EH (cell line): Measurements from ENCODE around the gene DEK.
"Not testable (repeated sequence)": the region's sequence is repeated elsewhere in the genome, so short reads cannot be mapped to it uniquely, and the experiment has no call there.

ENCODE experiments used
- DNase-seq: peaks from one replicate; pipeline ENCODE4 v3.0.0-alpha.2; 2015; ENCODE audit warnings: low read depth

The DEK gene

GRCh38 chr6:18203786-18204185, 60.5 kb downstream of the DEK start:
- peak; percentile 51 for DNase-seq

DNA sequence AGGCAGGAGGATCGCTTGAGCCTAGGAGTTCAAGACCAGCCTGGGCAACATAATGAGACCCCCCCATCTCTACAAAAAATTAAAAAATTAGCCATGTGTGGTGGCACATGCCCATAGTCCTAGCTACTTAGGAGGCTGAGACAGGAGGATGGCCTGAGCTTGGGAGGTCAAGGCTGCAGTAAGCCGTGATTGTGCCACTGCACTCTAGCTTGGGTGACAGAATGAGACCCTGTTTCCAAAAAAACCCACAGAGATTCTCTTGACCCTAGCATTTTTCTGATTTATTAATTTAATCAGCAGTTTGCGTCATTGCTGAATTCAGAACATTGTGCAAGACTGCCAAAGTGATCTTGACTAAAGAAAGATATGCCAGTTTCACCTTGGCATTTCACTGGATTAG, 72.3 kb downstream of the DEK start:
- no peak for DNase-seq

- DNase-seq = no peak
Measured at GRCh38 chr6:18189196-18189595, 75.1 kb downstream of the DEK start.

DNA sequence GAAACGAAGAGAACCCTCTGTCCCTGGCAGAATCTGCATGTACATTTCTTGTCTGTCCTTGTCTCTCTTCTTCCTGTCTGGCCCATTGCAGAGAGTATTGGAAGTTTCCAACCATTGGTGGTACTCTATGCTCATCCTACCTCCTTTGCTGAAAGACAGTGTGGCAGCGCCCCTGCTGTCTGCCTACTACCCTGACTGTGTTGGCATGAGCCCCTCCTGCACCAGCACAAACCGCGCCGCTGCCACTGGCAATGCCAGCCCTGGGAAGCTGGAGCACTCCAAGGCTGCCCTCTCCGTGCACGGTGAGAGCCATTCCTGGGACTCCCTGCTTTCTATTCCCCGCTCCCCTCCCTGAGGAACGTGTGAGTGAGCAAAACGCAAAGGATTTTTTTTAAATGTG, 76.6 kb downstream of the DEK start:
- DNase-seq = no peak

DNA sequence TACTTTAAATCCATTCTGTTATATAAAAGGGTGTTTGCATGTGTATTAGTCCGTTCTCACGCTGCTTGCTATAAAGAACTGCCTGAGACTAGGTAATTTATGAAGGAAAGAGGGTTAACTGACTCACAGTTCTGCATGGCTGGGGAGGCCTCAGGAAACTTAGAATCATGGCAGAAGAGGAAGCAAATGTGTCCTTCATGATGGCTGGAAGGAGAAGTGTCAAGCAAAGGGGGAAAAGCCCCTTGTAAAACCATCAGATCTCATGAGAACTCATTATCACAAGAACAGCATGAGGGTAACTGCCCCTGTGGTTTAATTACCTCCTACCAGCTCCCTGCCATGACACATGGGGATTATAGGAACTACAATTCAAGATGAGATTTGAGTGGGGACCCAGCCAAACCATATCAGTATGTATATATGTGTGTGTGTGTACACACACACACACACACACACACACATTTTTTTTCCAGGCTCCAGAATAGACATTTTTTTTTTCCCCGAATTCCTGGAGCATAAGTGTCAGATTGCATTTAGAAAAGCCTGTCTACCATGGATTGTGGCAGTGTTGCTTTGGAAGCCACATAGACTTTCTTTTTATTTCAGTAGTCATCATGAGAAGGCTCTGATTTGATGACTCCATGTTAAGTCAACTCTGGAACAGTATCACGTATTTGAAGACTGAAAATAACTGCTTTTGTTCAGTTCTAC, 77.6 kb downstream of the DEK start:
- peak; percentile 20 for DNase-seq

- DNase-seq = no peak
Measured at GRCh38 chr6:18186033-18186432, 78.3 kb downstream of the DEK start.

DNA sequence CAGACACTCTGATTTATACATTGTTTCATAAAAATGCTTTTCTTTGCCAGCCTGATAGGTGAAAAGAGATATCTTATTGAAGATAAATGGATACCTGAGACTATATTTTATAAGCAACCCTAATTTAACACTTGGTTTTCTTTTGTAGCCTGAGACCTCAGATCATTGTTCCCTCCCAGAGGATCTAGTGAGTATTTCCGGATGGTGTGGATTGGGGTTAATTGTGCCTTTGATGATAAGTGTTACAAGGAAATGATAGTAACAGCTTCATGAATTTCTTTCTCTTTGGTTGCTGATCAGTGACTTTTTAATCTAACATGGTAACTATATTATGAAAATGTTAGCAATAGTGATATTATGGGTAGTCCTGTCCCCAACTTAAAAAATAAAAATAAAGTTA, 78.7 kb downstream of the DEK start:
- DNase-seq = no peak

- DNase-seq = no peak
Measured at GRCh38 chr6:18183766-18184165, 80.6 kb downstream of the DEK start.

DNA sequence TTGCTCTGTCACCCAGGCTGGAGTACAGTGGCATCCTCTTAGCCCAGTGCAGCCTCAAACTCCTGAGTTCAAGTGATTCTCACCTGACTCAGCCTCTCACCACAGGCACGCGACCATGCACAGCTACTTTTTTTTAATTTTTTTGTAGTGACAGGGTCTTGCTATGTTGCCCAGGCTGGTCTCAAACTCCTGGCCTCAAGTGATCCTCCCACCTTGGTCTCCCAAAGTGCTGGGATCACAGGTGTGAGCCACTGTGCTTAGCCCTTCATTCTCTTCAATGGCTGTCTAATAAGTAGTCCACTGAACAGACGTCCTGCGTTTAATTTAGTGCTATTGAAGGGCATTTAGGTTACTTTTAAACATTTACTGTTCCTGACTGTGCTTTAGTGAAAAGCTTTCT, 81.8 kb downstream of the DEK start:
- DNase-seq = no peak

- DNase-seq = no peak
Measured at GRCh38 chr6:18179770-18180356, 84.5 kb downstream of the DEK start.

GRCh38 chr6:18178960-18179615, 85.2 kb downstream of the DEK start:
- DNase-seq = no peak

DNA sequence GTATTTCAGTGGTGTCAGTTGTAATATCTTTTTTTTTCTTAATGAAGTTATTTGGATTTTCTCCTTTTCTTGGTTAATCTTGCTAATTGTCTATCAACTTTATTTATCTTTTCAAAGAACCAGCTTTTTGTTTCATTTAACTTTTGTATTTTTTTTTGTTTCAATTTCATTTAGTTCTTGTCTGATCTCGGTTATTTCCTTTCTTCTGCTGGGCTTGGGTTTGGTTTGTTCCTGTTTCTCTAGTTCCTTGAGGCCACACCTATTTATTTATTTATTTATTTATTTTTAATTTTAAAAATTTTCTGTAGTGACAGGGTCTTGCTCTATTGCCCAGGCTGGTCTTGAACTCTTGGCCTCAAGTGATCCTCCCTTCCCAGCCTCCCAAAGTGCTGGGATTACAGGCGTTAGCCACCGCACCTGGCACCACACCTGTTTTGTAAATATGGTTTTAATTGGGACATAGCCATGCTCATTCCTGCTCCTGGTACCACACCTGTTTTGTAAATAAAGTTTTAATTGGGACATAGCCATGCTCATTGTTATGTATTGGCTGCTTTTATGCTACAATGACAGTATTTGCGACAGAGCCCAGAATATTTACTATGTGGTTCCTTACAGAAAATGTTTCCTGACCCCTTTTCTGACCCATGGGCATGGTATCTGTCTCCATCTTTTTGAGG, 86.9 kb downstream of the DEK start:
- no peak for DNase-seq

GRCh38 chr6:18176198-18176597, 88.1 kb downstream of the DEK start:
- not testable (repeated sequence) for DNase-seq
